Kidney (tissue), 14 donors: ENCODE measurements around the gene DCTN4. TPM values are rescaled to one million over a fixed set of nuclear protein-coding genes. Genes with fewer than 3 reads are reported as not detected.
"Not testable (repeated sequence)": the region's sequence is repeated elsewhere in the genome, so short reads cannot be mapped to it uniquely, and the experiment has no call there.

Source experiments
- DNase-seq, 5 donors: peaks; one replicate each; pipeline ENCODE4 v3.0.0-alpha.2; 2013 to 2020
- FAIRE-seq: peaks from 2 replicates; lab custom pipeline; 2012; peaks lifted over from hg19 to GRCh38; lab: Jason Lieb, UNC
- H3K27ac ChIP-seq, 2 donors: one replicate each; pipeline ENCODE4 v1.7.0; 2013; ENCODE audit warnings: low read depth in 2 of 2, low read length in 2 of 2, inconsistent platforms in 1 of 2
- H3K27me3 ChIP-seq: one replicate; pipeline ENCODE4 v1.7.1; 2013; ENCODE audit warnings: low read length, inconsistent platforms; ENCODE audit not compliant: control insufficient read depth, insufficient read depth
- H3K36me3 ChIP-seq, 3 donors: one replicate each; pipeline versions ENCODE4 v1.7.0 to v1.7.1; 2013; ENCODE audit warnings: low read length in 3 of 3, control low read depth in 1 of 3, inconsistent platforms in 1 of 3; ENCODE audit not compliant: insufficient read depth in 3 of 3, control insufficient read depth in 2 of 3
- H3K4me1 ChIP-seq, 3 donors: one replicate each; pipeline versions ENCODE4 v1.7.0 to v1.7.1; 2013; ENCODE audit warnings: low read length in 3 of 3, inconsistent platforms in 1 of 3, low read depth in 1 of 3; ENCODE audit not compliant: control insufficient read depth in 2 of 3, insufficient read depth in 2 of 3
- H3K4me3 ChIP-seq, 3 donors: one replicate each; pipeline versions ENCODE4 v1.7.0 to v1.8.1; 2013; ENCODE audit warnings: low read length in 3 of 3, control low read depth in 1 of 3, inconsistent platforms in 1 of 3
- H3K9ac ChIP-seq, 3 donors: one replicate each; pipeline versions ENCODE4 v1.7.0 to v1.7.1; 2013; ENCODE audit warnings: low read length in 3 of 3, control low read depth in 1 of 3, inconsistent platforms in 1 of 3
- H3K9me3 ChIP-seq, 3 donors: one replicate each; pipeline versions ENCODE4 v1.7.0 to v1.7.1; 2013; ENCODE audit warnings: low read length in 3 of 3, control low read depth in 1 of 3, inconsistent platforms in 1 of 3; ENCODE audit not compliant: control insufficient read depth in 2 of 3, insufficient read depth in 1 of 3
- CTCF ChIP-seq: IDR thresholded peaks from 3 replicates; pipeline ENCODE4 v1.5.1; 2012; ENCODE audit warnings: mild to moderate bottlenecking, moderate library complexity, borderline replicate concordance; ENCODE audit not compliant: insufficient read depth; ENCODE audit errors: extremely low read depth
- intact Hi-C: fragments of 100-400 bp; cut with DNase I; formaldehyde crosslinking; loops from one replicate; pipeline ENCODE4 v1.11.1; 2022
- polyA plus RNA-seq: library from polyadenylated mRNA; stranded (reverse); fragments of 350-450 nt; fragmentation: Illumina TruSeq; extraction: RNeasy Lipid Tissue Mini Kit (QIAGEN cat#74804); gene quantifications from one replicate; pipeline ENCODE4 v1.2.3, GENCODE V29; 2014; ENCODE audit warnings: low read depth, low replicate concordance; ENCODE audit not compliant: insufficient read depth
- total RNA-seq: library from RNA; stranded (reverse); fragmentation: NEBNext Ultra II Directional; extraction: Animal tissue kit (Norgen Biotek cat#: 25700); gene quantifications from one replicate; pipeline ENCODE4 v1.2.1, GENCODE V29; 2021
- donor health status: control.
- donor health status: control.
- donor health status: control.
- donor health status: control.
- donor health status: control.
- donor health status: DM: yes; HTN: yes; CAD: no.
- donor health status: Normal renal cell carcinoma (clear cell type).

Gene DCTN4
- total and polyA plus RNA-seq, 2 donors from 2014 or later: 17.5 to 59.1 TPM

GRCh38 chr5:150801117-150801927 lies 42.5 kb upstream of the DCTN4 start:
- Histone ChIP-seq H3K27me3 (no peaks in the 10 kb centered on the region), H3K36me3 (peaks cover 0 to 3% (median 0%) of the 10 kb centered on the region in 3 donors), H3K9me3 (no peaks in the 10 kb centered on the region), H3K27ac (peak overlapping the region; percentile 34 to 53), H3K4me1 (no peaks in the 10 kb centered on the region), H3K9ac (peak overlapping the region; percentile 48 to 53 (median 52)), H3K4me3 (peak overlapping the region; percentile 48 to 75 (median 73))
- intact Hi-C loops: no loop called here
- TF ChIP-seq CTCF: peak; percentile 65
- DNase-seq (peak in 4 of 5 donors; percentile 57 to 94 (median 81)), FAIRE-seq (peak; percentile 71)

- Histone ChIP-seq H3K4me3 (no peak overlapping the region), H3K27me3 (no peaks in the 10 kb centered on the region), H3K27ac (no peak overlapping the region), H3K4me1 (no peaks in the 10 kb centered on the region), H3K36me3 (peaks cover 0 to 15% (median 5%) of the 10 kb centered on the region in 3 donors), H3K9ac (no peak overlapping the region), H3K9me3 (no peaks in the 10 kb centered on the region)
- no peak for DNase-seq
- no peak for TF ChIP-seq CTCF
- no peak for FAIRE-seq
- intact Hi-C loops: no loop called here
These were observed 38.6 kb upstream of the DCTN4 start for GRCh38 chr5:150797384-150797783.

- Histone ChIP-seq H3K27me3 (no peaks in the 10 kb centered on the region), H3K4me1 (peaks cover 0 to 2% (median 2%) of the 10 kb centered on the region in 3 donors), H3K9me3 (no peaks in the 10 kb centered on the region), H3K36me3 (peaks cover 0 to 15% (median 5%) of the 10 kb centered on the region in 3 donors), H3K4me3 (no peak overlapping the region), H3K9ac (no peak overlapping the region), H3K27ac (no peak overlapping the region)
- FAIRE-seq (no peak), DNase-seq (no peak)
- intact Hi-C loops: no loop called here
- TF ChIP-seq CTCF: no peak
These were observed 36.1 kb upstream of the DCTN4 start for GRCh38 chr5:150794927-150795326.

- H3K4me3 ChIP-seq, intact Hi-C loops, H3K9ac ChIP-seq, H3K9me3 ChIP-seq, H3K27me3 ChIP-seq, FAIRE-seq, DNase-seq, H3K27ac ChIP-seq: not testable (repeated sequence)
- Histone ChIP-seq H3K4me1 (peaks cover 0 to 11% (median 9%) of the 10 kb centered on the region in 3 donors), H3K36me3 (peaks cover 0 to 15% (median 5%) of the 10 kb centered on the region in 3 donors)
These were observed 34.6 kb upstream of the DCTN4 start for GRCh38 chr5:150793423-150793888.
